Activated CD8-positive, alpha-beta T cell treated with anti-CD3 and anti-CD28 coated beads, Interleukin-2, amount 10 ng/mL, durations not matched to agents 7 days and 5 days (primary cell): ENCODE measurements around the gene MTURN. TPM values are rescaled to one million over a fixed set of nuclear protein-coding genes. Genes with fewer than 3 reads are reported as not detected.

Experiments
- ATAC-seq: fragments of 150-1000 bp; cut with Tn5 transposase; one replicate; pipeline ENCODE4 v1.10.0; 2021; ENCODE audit warnings: moderate library complexity
- CTCF ChIA-PET: fragments of 350-600 bp; sonication (Branson Sonifier 250); formaldehyde crosslinking; loops from one replicate; lab custom pipeline; 2021; ENCODE audit warnings: antibody characterized with exemption; lab: Charles Lee
- POLR2A ChIA-PET: fragments of 350-600 bp; sonication (Branson Sonifier 250); formaldehyde crosslinking; loops from one replicate; lab custom pipeline; 2021; ENCODE audit warnings: antibody characterized with exemption; lab: Charles Lee
- DNase-seq: peaks from one replicate; pipeline ENCODE4 v3.0.0-alpha.2; 2020
- H3K27ac Mint-ChIP-seq: one replicate; pipeline ENCODE4 v1.8.0; 2021; ENCODE audit warnings: mild to moderate bottlenecking, mixed read lengths
- H3K27me3 Mint-ChIP-seq: one replicate; pipeline ENCODE4 v1.8.0; 2021; ENCODE audit warnings: low read depth, mixed read lengths
- H3K36me3 Mint-ChIP-seq: one replicate; pipeline ENCODE4 v1.8.0; 2021; ENCODE audit warnings: low read depth, mixed read lengths
- H3K4me1 Mint-ChIP-seq: one replicate; pipeline ENCODE4 v1.8.0; 2021; ENCODE audit warnings: low read depth, mixed read lengths
- H3K4me3 Mint-ChIP-seq: one replicate; pipeline ENCODE4 v1.8.0; 2021; ENCODE audit warnings: mild to moderate bottlenecking, mixed read lengths
- H3K9me3 Mint-ChIP-seq: one replicate; pipeline ENCODE4 v1.8.0; 2022; ENCODE audit warnings: mixed read lengths; ENCODE audit not compliant: insufficient read depth
- total RNA-seq, 2 experiments: library from RNA; stranded (reverse); gene quantifications; one replicate each; pipeline ENCODE4 v1.2.3, GENCODE V29; 2021

Gene MTURN
- total RNA-seq, 2 experiments from 2014 or later = 1.1 to 1.3 TPM

DNA sequence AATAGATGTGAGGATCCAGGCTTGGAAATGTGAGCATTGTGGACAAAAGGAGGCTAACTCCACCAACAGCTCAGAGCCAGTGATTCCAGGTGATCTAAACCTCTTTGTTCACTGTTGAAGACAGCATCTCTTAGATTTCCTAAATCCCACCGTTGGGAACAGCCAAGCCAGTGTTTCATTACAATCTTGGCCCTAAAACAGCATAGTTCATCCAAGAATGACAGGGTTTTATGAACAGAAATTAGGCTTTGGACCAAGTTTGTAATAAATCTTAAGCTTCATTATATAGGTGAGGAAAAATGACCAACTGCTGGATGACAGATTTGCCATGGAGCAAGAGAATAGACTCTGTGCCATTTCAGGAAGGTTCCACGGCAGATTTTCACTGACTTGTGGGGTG, 65.8 kb downstream of the MTURN start:
- Mint-ChIP-seq H3K36me3 (no peaks in the 10 kb centered on the region), H3K4me3 (no peak overlapping the region), H3K4me1 (no peaks in the 10 kb centered on the region), H3K9me3 (peaks cover 15% of the 10 kb centered on the region), H3K27ac (no peak overlapping the region), H3K27me3 (no peaks in the 10 kb centered on the region)
- ChIA-PET CTCF (no interaction called here), POLR2A (no interaction called here)
- no peak for ATAC-seq
- DNase-seq = no peak

DNA sequence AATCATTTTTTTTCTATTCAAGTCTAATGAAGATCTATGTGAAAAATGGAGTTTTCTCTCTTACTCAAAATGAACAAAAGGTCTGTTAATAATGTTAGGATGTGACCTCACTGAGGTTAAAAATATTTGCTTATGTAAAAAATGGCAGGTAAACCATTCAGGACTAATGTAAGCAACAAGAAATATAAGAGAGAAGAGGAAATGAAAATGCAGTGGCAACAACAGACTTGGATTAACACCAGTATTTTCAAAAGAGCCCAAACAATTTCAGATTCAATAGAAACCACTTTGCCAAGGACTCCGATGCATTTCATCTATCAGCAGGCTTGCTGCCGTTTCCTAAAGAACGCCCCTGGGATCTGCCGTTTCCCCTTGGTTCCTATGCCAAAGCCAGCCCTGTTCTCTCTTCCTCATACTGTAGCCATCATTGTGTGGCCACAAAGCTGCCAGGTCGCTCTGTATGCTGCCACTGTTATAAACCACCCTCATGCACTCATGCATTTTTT, 66.4 kb downstream of the MTURN start:
- DNase-seq (no peak), ATAC-seq (no peak)
- no peak overlapping the region for H3K27ac Mint-ChIP-seq
- no peaks in the 10 kb centered on the region for H3K27me3 Mint-ChIP-seq
- ChIA-PET CTCF (no interaction called here), POLR2A (no interaction called here)
- H3K36me3 Mint-ChIP-seq = no peaks in the 10 kb centered on the region
- no peak overlapping the region for H3K4me3 Mint-ChIP-seq
- peaks cover 11% of the 10 kb centered on the region for H3K9me3 Mint-ChIP-seq
- H3K4me1 Mint-ChIP-seq = no peaks in the 10 kb centered on the region

DNA sequence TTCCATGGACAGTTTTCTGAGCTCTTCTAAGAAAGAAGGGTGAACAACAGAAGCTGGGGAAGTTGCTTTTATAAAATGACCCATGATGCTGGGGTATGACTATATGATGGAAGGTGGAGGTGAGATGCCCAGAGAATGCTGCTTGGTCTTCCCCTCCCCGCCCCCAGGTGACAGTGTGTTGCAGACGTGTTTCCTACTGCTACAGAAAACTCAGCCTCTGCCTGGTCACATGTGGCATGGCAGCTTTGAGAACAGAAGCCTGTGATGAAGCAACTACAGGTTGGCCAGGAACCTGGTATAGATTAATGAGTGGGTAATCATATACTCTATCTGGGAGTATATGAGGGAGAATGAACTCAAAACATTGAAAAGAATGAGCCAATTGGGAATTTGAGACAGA, 67.1 kb downstream of the MTURN start:
- H3K4me3 Mint-ChIP-seq = no peak overlapping the region
- CTCF ChIA-PET = no interaction called here
- DNase-seq = no peak

DNA sequence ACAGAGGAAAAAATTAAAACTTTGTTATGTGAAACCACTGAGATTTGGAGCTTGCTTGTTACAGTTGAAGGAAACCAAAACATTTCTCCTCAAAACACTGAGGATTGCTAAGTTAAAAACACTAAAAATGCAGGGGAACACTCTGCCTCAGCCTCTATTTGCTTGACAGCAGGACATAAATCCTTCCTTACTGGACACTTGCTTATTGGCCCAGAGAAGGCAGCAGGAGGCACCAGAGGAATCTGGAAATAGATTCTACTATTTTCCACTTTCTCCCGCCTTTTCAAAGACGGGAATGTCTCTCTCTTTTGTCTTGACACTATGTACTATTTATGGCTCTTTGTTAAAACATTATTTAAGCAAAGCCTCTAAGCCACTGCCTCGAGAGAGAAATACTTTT, 67.9 kb downstream of the MTURN start:
- ATAC-seq = no peak
- Mint-ChIP-seq H3K27ac (no peak overlapping the region), H3K4me3 (no peak overlapping the region), H3K27me3 (no peaks in the 10 kb centered on the region), H3K36me3 (no peaks in the 10 kb centered on the region), H3K9me3 (no peaks in the 10 kb centered on the region), H3K4me1 (no peaks in the 10 kb centered on the region)
- POLR2A ChIA-PET = no interaction called here
- no peak for DNase-seq
- CTCF ChIA-PET = no interaction called here

More for the DNA sequence above, 67.1 kb downstream of the MTURN start:
- Mint-ChIP-seq H3K36me3 (no peaks in the 10 kb centered on the region), H3K27ac (no peak overlapping the region), H3K4me1 (no peaks in the 10 kb centered on the region), H3K27me3 (no peaks in the 10 kb centered on the region), H3K9me3 (peaks cover 4% of the 10 kb centered on the region)
- ATAC-seq = no peak
- POLR2A ChIA-PET = no interaction called here

DNA sequence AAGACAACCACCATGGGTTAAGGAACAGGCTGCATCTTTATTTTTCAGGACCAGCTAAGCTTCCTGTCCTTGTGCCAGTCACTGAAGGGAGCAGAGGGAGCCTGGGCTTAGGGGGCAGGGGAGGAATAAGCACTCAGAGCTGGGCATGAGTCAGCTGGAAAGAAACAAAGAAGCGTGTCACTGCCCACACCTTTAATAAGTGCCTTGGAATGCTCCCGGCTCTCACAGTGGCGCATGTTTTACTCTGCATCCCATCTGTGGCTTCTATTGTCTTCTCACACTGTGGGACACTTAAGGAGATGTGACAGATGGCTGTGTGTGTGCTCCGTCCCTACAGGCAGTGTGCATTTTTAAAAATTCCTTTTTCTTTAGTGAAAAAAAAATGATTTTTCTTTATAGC, 71.7 kb downstream of the MTURN start:
- DNase-seq (no peak), ATAC-seq (no peak)
- Mint-ChIP-seq H3K27me3 (peaks cover 3% of the 10 kb centered on the region), H3K36me3 (no peaks in the 10 kb centered on the region), H3K4me3 (no peak overlapping the region), H3K9me3 (no peaks in the 10 kb centered on the region), H3K4me1 (no peaks in the 10 kb centered on the region), H3K27ac (no peak overlapping the region)
- ChIA-PET POLR2A (no interaction called here), CTCF (no interaction called here)

DNA sequence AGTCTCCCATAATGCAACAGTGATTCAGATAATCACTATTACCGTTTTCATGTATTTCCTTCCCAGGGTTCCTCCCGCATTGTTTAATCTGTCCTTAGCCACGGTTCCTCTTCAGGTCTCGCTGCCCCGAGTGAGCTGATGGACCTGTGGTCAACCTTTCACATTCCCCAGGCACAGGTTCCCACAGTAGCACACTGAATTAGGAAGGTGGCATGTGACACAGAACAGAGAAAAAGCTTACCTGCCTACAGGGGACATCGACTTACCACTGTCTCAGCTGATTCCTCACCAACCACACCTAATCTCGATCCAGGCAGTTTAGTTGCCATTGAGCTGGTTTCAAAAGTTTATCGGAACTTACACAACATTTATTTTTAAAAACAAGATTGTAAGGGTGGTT, 72.2 kb downstream of the MTURN start:
- no peaks in the 10 kb centered on the region for H3K4me1 Mint-ChIP-seq
- CTCF ChIA-PET = no interaction called here
- ATAC-seq = no peak

DNA sequence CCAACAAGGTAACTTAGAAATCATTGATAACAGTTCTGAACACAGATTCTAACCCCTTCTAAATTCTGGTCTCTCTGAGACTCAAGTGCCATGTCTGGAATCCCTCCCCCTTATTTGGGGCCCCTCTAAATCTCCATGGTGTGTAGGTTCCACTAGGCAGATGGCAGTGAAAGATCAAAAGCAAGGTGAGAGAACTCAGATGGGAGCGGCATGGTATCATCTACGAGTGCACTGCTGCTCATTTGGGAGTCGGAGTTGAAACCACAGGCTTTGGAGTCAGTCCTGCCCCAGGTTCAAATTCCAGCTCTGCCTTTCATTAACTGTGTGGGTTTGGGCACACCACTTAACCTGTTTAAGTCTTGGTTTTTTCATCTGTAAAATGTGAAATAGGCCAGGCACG, 72.6 kb downstream of the MTURN start:
- Mint-ChIP-seq H3K9me3 (no peaks in the 10 kb centered on the region), H3K4me1 (no peaks in the 10 kb centered on the region), H3K4me3 (no peak overlapping the region), H3K36me3 (no peaks in the 10 kb centered on the region), H3K27me3 (peaks cover 3% of the 10 kb centered on the region), H3K27ac (no peak overlapping the region)
- POLR2A ChIA-PET = no interaction called here
- no peak for DNase-seq
- ATAC-seq = no peak
- CTCF ChIA-PET = no interaction called here

More for the DNA sequence above, 72.2 kb downstream of the MTURN start:
- Mint-ChIP-seq H3K9me3 (no peaks in the 10 kb centered on the region), H3K4me3 (no peak overlapping the region), H3K27me3 (peaks cover 3% of the 10 kb centered on the region), H3K36me3 (no peaks in the 10 kb centered on the region), H3K27ac (no peak overlapping the region)
- DNase-seq = no peak
- POLR2A ChIA-PET = no interaction called here

DNA sequence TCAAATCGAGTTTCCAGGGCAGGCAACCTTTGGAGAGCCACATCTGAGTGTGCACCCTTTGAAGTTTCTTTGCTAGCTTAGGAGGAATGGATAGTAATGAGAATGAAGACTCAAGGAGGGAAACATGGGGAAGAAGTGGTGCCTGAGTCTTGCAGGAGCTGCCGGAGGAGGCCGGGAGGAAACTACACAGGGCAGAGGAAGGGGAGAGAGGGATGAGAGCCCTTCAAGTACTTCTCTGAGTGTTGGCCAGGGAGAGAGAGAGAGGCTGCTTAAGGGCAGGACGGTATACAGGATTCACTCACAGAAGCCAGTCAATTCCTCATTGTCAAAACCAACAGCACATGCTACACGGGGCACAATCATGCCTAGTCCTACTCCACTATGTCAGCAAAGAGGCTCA, 75.2 kb downstream of the MTURN start:
- DNase-seq (no peak), ATAC-seq (no peak)
- Mint-ChIP-seq H3K27me3 (peaks cover 7% of the 10 kb centered on the region), H3K4me3 (no peak overlapping the region), H3K36me3 (no peaks in the 10 kb centered on the region), H3K27ac (no peak overlapping the region), H3K4me1 (no peaks in the 10 kb centered on the region), H3K9me3 (no peaks in the 10 kb centered on the region)
- ChIA-PET CTCF (no interaction called here), POLR2A (no interaction called here)

Other genes starting within 250 kb of the MTURN start
- 10 to 100 TPM; 12.0 to 12.2 TPM for gene SCRN1, start 145.2 kb upstream of the MTURN start, total RNA-seq
- 1 to 10 TPM; 4.2 to 5.4 TPM for gene FKBP14, start 108.3 kb upstream of the MTURN start, total RNA-seq
- 10 to 100 TPM in 1 of 2 experiments, 1 to 10 TPM in 1; 8.9 to 11.5 TPM for gene PLEKHA8, start 106.6 kb upstream of the MTURN start, total RNA-seq
- gene ZNRF2, start 149.6 kb downstream of the MTURN start, total RNA-seq = 10 to 100 TPM; 15.1 to 15.2 TPM